HG03135 (cell line): ENCODE data around the gene ABHD17C.
"Not testable (repeated sequence)": the region's sequence is repeated elsewhere in the genome, so short reads cannot be mapped to it uniquely, and the experiment has no call there.

Source experiments
- ATAC-seq: cut with Tn5 transposase; IDR thresholded peaks from one replicate; pipeline ENCODE4 v1.9.1; 2021; ENCODE audit warnings: mild to moderate bottlenecking, moderate library complexity; ENCODE audit not compliant: unreplicated experiment

Gene ABHD17C

DNA sequence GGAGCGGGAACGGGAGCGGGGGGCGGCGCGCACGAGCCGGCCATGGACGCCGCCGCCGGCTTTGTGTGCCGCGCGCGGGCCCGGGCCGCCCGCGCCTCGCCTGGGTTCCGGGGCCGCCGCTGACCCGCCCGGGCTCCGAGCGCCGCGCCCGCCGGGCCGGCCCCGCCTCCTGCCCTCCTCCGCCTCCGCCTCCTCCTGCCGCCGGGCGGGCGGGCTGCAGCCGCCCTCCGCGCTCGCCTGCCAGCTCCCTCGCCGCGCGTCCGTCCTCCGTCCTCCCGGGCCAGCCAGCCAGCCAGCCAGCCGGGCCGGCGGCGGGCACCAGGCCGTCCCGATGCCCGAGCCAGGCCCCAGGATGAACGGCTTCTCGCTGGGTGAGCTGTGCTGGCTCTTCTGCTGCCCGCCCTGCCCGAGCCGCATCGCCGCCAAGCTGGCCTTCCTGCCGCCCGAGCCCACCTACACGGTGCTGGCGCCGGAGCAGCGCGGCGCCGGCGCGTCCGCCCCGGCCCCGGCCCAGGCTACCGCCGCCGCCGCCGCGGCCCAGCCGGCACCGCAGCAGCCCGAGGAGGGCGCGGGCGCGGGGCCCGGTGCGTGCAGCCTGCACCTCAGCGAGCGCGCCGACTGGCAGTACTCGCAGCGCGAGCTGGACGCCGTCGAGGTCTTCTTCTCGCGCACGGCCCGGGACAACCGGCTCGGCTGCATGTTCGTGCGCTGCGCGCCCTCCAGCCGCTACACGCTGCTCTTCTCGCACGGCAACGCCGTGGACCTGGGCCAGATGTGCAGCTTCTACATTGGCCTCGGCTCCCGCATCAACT, at the start of gene ABHD17C:
TSS of gene ABHD17C (plus strand) at position 212 of the 812 bp plus-strand sequence. CDS start at position 332, 120 bp downstream.
- ATAC-seq = peak; percentile 69

GRCh38 chr15:80645494-80646065, 49.5 kb upstream of the ABHD17C start:
- no peak for ATAC-seq

GRCh38 chr15:80647424-80647823, 47.7 kb upstream of the ABHD17C start:
- ATAC-seq = not testable (repeated sequence)

- ATAC-seq = no peak
Observed at GRCh38 chr15:80654299-80654698, 40.8 kb upstream of the ABHD17C start.

DNA sequence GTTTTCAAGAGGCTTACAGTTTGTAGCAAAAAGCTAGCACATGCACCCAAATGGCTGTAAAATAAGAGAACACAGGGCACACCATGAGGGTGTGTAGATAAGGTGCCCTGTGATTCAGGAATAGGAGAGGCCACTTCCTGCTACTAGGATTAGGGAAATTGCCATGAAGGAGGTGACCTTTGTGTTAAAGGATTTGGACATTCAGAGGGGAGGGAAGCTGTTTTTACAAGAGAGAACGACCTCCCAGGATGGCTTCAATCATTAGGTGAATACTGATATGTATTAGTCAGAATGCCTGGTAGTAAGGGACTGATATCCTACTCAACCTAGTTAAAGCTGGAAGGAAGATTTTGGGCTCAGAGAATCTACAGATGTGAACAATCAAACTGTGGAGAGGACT, 35.7 kb upstream of the ABHD17C start:
- ATAC-seq = no peak

- ATAC-seq = no peak
Observed at GRCh38 chr15:80660119-80660518, 35.0 kb upstream of the ABHD17C start.

DNA sequence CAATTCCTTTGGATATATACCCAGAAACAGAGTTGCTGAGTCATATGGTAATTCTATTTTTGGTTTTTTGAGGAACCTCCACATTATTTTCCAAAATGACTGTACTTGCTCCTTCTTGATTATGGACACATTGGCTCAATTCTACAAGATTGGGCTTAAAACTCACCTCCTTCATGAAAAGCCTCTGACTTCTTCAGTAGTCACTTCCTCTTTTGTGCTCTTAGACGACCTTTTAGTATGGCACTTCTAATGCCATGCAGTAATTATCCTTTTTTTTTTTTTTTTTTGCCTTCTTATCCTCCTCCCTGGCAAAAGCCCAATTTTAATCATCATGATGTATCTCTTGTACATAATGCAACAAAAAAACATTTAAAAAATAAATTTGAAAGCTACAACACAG, 33.0 kb upstream of the ABHD17C start:
- ATAC-seq = no peak

DNA sequence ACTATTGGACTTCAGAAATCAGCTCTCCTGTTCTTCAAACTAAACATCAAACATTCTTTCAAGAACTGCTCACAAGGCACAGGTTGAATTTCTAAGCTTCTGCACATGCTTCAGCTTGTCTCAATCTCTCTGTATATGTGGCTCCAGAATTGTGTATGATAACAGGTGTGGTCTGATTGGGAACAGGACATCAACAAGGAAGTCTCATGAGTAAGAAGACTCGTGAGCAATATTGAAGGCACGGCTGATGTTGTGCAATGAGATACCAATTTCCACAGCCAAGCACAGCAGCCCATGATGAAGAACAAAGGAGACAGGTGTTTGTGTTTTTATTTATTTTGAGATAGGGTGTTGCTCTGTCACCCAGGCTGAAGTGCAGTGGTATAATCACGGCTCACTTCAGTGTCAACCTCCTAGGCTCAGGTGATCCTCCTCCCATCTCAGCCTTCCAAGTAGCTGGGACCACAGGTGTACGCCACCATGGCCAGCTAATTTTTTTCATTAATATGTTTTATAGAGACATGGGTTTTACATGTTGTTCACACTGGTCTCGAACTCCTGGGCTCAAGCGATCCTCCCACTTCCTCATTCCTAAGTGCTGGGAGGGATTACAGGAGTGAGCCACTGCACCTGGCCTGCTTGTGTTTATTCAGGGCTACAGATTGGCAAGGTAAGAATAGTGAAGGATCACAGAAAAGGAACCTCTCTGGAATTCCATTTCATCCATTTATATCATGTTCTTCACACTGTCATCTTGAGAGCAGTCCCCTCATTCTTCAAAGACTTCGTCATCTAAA, 32.2 kb upstream of the ABHD17C start:
- no peak for ATAC-seq

GRCh38 chr15:80665151-80665550, 30.0 kb upstream of the ABHD17C start:
- ATAC-seq = no peak

DNA sequence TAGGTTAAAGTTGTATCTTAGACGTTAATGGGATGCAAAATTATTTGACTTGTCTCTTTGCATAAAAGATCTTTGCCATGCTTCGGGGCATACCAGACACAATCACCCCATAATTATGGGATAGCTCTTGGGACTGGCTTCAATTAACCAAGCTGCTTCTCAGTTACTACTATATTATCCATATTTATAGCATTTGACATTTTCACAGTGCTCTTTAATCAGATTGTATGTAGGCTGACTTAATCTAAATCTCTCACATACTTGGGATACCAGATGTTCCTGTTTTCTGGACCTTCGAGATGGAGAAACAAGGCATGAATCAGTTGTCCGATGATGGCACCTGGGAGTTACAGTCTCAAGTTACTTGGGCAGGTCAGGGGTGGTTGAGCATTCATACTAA, 27.2 kb upstream of the ABHD17C start:
- ATAC-seq = no peak

GRCh38 chr15:80668546-80669236, 26.4 kb upstream of the ABHD17C start:
- ATAC-seq = no peak

GRCh38 chr15:80669663-80670273, 25.3 kb upstream of the ABHD17C start:
- ATAC-seq = no peak

GRCh38 chr15:80673561-80674244, 21.4 kb upstream of the ABHD17C start:
- no peak for ATAC-seq

GRCh38 chr15:80674245-80674614, 20.9 kb upstream of the ABHD17C start:
- ATAC-seq = no peak

DNA sequence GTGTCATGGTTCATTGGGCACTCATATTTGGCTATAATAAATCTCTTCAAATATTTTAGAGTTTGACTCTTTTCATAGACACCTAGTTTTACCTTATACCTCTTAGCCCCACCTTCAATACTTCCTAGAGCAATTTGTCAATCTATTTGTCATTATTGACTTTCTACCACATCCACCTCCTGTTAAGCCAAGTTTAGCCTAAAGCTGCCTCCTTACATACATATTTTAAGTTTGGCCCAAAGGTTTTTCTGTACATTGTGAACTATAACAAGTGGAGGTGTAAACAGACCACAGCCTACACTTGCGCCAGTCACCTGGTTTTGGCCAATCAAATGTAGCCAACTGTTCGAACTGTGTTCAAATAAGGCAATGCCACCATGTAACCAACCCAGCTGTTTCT, 18.1 kb upstream of the ABHD17C start:
- ATAC-seq = no peak

- ATAC-seq = no peak
Observed at GRCh38 chr15:80679167-80679803, 15.8 kb upstream of the ABHD17C start.

GRCh38 chr15:80679804-80680175, 15.3 kb upstream of the ABHD17C start:
- ATAC-seq = no peak

GRCh38 chr15:80682201-80682600, 12.9 kb upstream of the ABHD17C start:
- ATAC-seq = no peak

GRCh38 chr15:80684697-80685096, 10.4 kb upstream of the ABHD17C start:
- ATAC-seq = no peak

DNA sequence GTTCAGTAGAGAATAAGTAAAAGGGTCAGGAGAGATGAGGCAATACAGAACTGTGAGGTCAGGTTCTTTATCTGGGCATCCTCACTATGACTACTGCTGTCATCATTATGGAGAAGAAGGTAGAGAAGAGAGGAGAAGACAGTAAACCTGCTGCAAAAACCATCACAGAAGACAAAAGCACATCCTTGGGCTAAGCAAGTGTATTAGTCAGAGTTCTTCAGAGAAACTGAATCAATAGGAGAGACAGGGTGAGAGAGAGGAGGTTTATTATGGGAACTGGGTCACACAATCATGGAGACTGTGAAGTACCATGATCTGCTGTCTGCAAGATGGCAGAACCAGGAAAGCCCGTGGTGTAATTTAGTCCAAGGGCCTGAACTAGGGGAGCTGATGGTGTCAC, 9.5 kb upstream of the ABHD17C start:
- ATAC-seq = no peak
